Nephron progenitor cell (in vitro differentiated cells): ENCODE results near the gene ADD1.
A peak's percentile ranks its signal among the peaks of the same experiment; 100 is the strongest.

ENCODE experiments used
- DNase-seq: peaks from one replicate; pipeline ENCODE4 v3.0.0; 2021
- H3K27ac Mint-ChIP-seq: 2 replicates; pipeline ENCODE4 v1.8.0; 2021; ENCODE audit warnings: mild to moderate bottlenecking, moderate library complexity, mixed read lengths
- H3K27me3 Mint-ChIP-seq: 2 replicates; pipeline ENCODE4 v1.8.0; 2021; ENCODE audit warnings: mild to moderate bottlenecking, low read depth, mixed read lengths; ENCODE audit not compliant: poor library complexity
- H3K36me3 Mint-ChIP-seq: 2 replicates; pipeline ENCODE4 v1.8.0; 2021; ENCODE audit warnings: low read depth, mixed read lengths
- H3K4me1 Mint-ChIP-seq: 2 replicates; pipeline ENCODE4 v1.8.0; 2021; ENCODE audit warnings: mixed read lengths
- H3K4me3 Mint-ChIP-seq: 2 replicates; pipeline ENCODE4 v1.8.0; 2021; ENCODE audit warnings: mild to moderate bottlenecking, moderate library complexity, mixed read lengths
- H3K9me3 Mint-ChIP-seq: 2 replicates; pipeline ENCODE4 v1.8.0; 2021; ENCODE audit warnings: mild to moderate bottlenecking, moderate library complexity, mixed read lengths
- CTCF ChIP-seq: fragments of 200-600 bp; sonication (generic); IDR thresholded peaks from 2 replicates; pipeline ENCODE4 v1.5.0; 2021; ENCODE audit warnings: antibody characterized with exemption

The ADD1 gene

DNA sequence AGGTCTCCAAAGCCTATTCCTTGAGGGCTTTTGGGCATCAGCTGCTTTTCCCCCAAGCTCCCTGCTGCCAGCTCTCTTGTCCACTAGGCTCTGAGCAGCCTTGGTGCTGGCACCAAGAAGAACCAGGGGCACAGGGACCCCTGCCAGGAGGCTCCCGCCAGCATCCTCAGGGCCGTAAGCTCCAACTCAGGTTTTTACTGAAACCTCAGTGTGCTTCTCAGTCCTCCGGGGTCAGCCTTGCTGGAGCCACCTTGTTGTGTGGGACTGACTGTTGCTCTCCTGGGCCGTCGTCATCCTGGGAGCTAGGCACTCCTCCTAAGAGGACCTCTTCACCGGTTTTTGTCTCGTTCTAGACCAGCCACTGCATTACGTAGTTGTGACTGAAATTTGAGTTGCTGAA lies 80.6 kb downstream of the ADD1 start:
- no peaks in the 10 kb centered on the region for H3K27me3 Mint-ChIP-seq
- peaks cover 24% of the 10 kb centered on the region for H3K9me3 Mint-ChIP-seq
- peaks cover 34% of the 10 kb centered on the region for H3K4me1 Mint-ChIP-seq
- no peak overlapping the region for H3K4me3 Mint-ChIP-seq
- peak overlapping the region; percentile 91 for H3K27ac Mint-ChIP-seq
- no peak for DNase-seq
- no peak for TF ChIP-seq CTCF
- peaks cover 79% of the 10 kb centered on the region for H3K36me3 Mint-ChIP-seq

GRCh38 chr4:2924765-2925301 lies 81.2 kb downstream of the ADD1 start:
- DNase-seq: no peak
- H3K9me3 Mint-ChIP-seq: peaks cover 18% of the 10 kb centered on the region
- peak overlapping the region; percentile 91 for H3K27ac Mint-ChIP-seq
- peaks cover 74% of the 10 kb centered on the region for H3K36me3 Mint-ChIP-seq
- H3K27me3 Mint-ChIP-seq: no peaks in the 10 kb centered on the region
- peaks cover 34% of the 10 kb centered on the region for H3K4me1 Mint-ChIP-seq
- no peak for TF ChIP-seq CTCF
- no peak overlapping the region for H3K4me3 Mint-ChIP-seq

DNA sequence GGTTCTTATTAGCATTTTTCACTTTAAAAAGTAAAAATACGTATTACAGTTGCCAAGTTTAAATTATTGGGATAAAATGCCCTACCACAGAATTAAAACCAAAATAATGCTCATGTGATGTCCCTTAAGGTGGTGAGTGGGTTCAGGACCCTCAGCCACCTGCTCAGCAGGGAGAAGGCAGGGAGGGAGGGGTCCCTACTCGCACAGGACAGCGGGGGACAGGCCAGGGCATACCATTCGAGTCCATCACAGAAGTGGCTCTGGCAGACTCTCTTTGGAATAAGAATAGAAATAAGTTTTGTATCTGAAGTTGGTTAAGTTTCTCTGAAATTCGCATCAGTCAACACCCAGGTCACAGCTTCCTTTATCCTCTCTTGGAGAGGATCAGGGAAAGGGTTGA lies 81.9 kb downstream of the ADD1 start:
- peaks cover 67% of the 10 kb centered on the region for H3K36me3 Mint-ChIP-seq
- no peak for TF ChIP-seq CTCF
- DNase-seq: no peak

GRCh38 chr4:2925931-2926860 lies 82.6 kb downstream of the ADD1 start:
- Mint-ChIP-seq H3K4me1 (peaks cover 34% of the 10 kb centered on the region), H3K36me3 (peaks cover 60% of the 10 kb centered on the region), H3K9me3 (peaks cover 7% of the 10 kb centered on the region), H3K27me3 (no peaks in the 10 kb centered on the region), H3K4me3 (no peak overlapping the region), H3K27ac (peak overlapping the region; percentile 42)
- TF ChIP-seq CTCF: no peak
- DNase-seq: no peak

More for the DNA sequence above, 81.9 kb downstream of the ADD1 start:
- H3K9me3 Mint-ChIP-seq: peaks cover 12% of the 10 kb centered on the region
- peak overlapping the region; percentile 91 for H3K27ac Mint-ChIP-seq
- H3K4me1 Mint-ChIP-seq: peaks cover 34% of the 10 kb centered on the region
- no peaks in the 10 kb centered on the region for H3K27me3 Mint-ChIP-seq
- H3K4me3 Mint-ChIP-seq: no peak overlapping the region

GRCh38 chr4:2927016-2927695 lies 83.5 kb downstream of the ADD1 start:
- DNase-seq: no peak
- Mint-ChIP-seq H3K27ac (peak overlapping the region; percentile 89), H3K4me1 (peaks cover 24% of the 10 kb centered on the region), H3K27me3 (no peaks in the 10 kb centered on the region), H3K36me3 (peaks cover 50% of the 10 kb centered on the region), H3K9me3 (no peaks in the 10 kb centered on the region), H3K4me3 (no peak overlapping the region)
- no peak for TF ChIP-seq CTCF
